HCT116 (cell line): ENCODE data around the gene GORASP1. TPM values are rescaled to one million over a fixed set of nuclear protein-coding genes. Genes with fewer than 3 reads are reported as not detected.

ENCODE experiments used
- ATAC-seq: fragments of 200-7000 bp; cut with Tn5 transposase; 2 replicates; pipeline ENCODE4 v1.9.1; 2020; ENCODE audit warnings: mild to moderate bottlenecking, moderate library complexity
- BruUV-seq: library from RNA; stranded (reverse); fragments of 400-500 nt; replicated peaks from 2 replicates; lab custom pipeline; 2021; lab: Mats Ljungman, UMichigan
- CTCF ChIA-PET: fragments of 300-600 bp; sonication (Branson Sonifier 250); formaldehyde crosslinking; loops from one replicate; lab custom pipeline; 2021; ENCODE audit warnings: antibody characterized with exemption; lab: Charles Lee
- POLR2A ChIA-PET: fragments of 300-600, 350-600 bp; sonication (Branson Sonifier 250); formaldehyde crosslinking; loops from one replicate; lab custom pipeline; 2021; ENCODE audit warnings: antibody characterized with exemption; lab: Charles Lee
- RAD21 ChIA-PET, 2 experiments: fragments of 300-600 bp; sonication (Branson Sonifier 250); formaldehyde crosslinking; loops; one replicate each; lab custom pipeline; 2023; ENCODE audit warnings: low total read pairs in 2 of 2; ENCODE audit not compliant: uncharacterized antibody in 2 of 2, unreplicated experiment in 2 of 2, low non-redundant PET in 1 of 2; lab: Charles Lee
- DNase-seq: peaks from one replicate; pipeline ENCODE4 v3.0.0-alpha.2; 2010; ENCODE audit warnings: low read depth, low spot score
- H2AFZ ChIP-seq: fragments of 200-600 bp; shearing (Covaris generic), sonication (generic); 2 replicates; pipeline ENCODE4 v1.6.1; 2017; ENCODE audit warnings: low read depth, mixed run types, mixed read lengths, antibody characterized with exemption, low read length; ENCODE audit not compliant: poor library complexity, severe bottlenecking
- H3K27ac ChIP-seq: 2 replicates; pipeline ENCODE4 v1.5.1; 2012; ENCODE audit warnings: low read depth, low read length
- H3K27me3 ChIP-seq: fragments of 200-600 bp; sonication (generic); 2 replicates; pipeline ENCODE4 v1.6.1; 2016; ENCODE audit warnings: mixed run types, low read length, mixed read lengths; ENCODE audit not compliant: insufficient read depth
- H3K36me3 ChIP-seq, 2 experiments: fragments of 200-500 bp in 1 of 2; fragments of 200-600 bp in 1 of 2; sonication (Bioruptor generic) in 1 of 2; sonication (generic) in 1 of 2; 2 replicates each; pipeline versions ENCODE4 v1.5.1 to v1.6.1; 2014 to 2016; ENCODE audit warnings: low read length in 2 of 2, inconsistent platforms in 1 of 2, mixed read lengths in 1 of 2, mixed run types in 1 of 2; ENCODE audit not compliant: insufficient read depth in 2 of 2, control insufficient read depth in 1 of 2
- H3K4me1 ChIP-seq, 2 experiments: fragments of 200-600 bp in 1 of 2; sonication (generic) in 1 of 2; 2 replicates each; pipeline versions ENCODE4 v1.5.1 to v1.6.1; 2012 to 2017; ENCODE audit warnings: low read length in 2 of 2, inconsistent platforms in 1 of 2, mild to moderate bottlenecking in 1 of 2, mixed read lengths in 1 of 2, mixed run types in 1 of 2, moderate library complexity in 1 of 2; ENCODE audit not compliant: insufficient read depth in 2 of 2, control insufficient read depth in 1 of 2
- H3K4me2 ChIP-seq: fragments of 200-600 bp; sonication (generic); 2 replicates; pipeline ENCODE4 v1.6.1; 2017; ENCODE audit warnings: mixed run types, low read length, mixed read lengths
- H3K4me3 ChIP-seq, 2 experiments: fragments of 200-600 bp in 1 of 2; sonication (generic) in 1 of 2; replicated peaks in 1 of 2; 2 replicates each; pipeline ENCODE4 v1.5.1; 2011 to 2016; ENCODE audit warnings: low read length in 2 of 2, control low read depth in 1 of 2, low read depth in 1 of 2, mild to moderate bottlenecking in 1 of 2, mixed read lengths in 1 of 2, mixed run types in 1 of 2
- H3K79me2 ChIP-seq: fragments of 200-600 bp; sonication (generic); 2 replicates; pipeline ENCODE4 v1.6.1; 2017; ENCODE audit warnings: mild to moderate bottlenecking, mixed run types, low read length, moderate library complexity, mixed read lengths; ENCODE audit not compliant: insufficient read depth
- H3K9ac ChIP-seq: fragments of 200-600 bp; sonication (generic); 2 replicates; pipeline ENCODE4 v1.6.1; 2016; ENCODE audit warnings: low read length, mixed read lengths
- H3K9me2 ChIP-seq: fragments of 200-600 bp; sonication (generic), shearing (Covaris generic); 2 replicates; pipeline ENCODE4 v1.6.1; 2017; ENCODE audit warnings: mixed run types, mild to moderate bottlenecking, moderate library complexity; ENCODE audit not compliant: insufficient read depth
- H3K9me3 ChIP-seq, 2 experiments: fragments of 200-500 bp in 1 of 2; fragments of 200-600 bp in 1 of 2; sonication (Bioruptor generic) in 1 of 2; sonication (generic) in 1 of 2; 2 replicates each; pipeline ENCODE4 v1.6.1; 2014 to 2017; ENCODE audit warnings: low read length in 2 of 2, mixed read lengths in 2 of 2, inconsistent platforms in 1 of 2, low read depth in 1 of 2, mild to moderate bottlenecking in 1 of 2, mixed run types in 1 of 2, moderate library complexity in 1 of 2; ENCODE audit not compliant: control insufficient read depth in 1 of 2, insufficient read depth in 1 of 2
- H4K20me1 ChIP-seq: fragments of 200-600 bp; sonication (generic), shearing (Covaris generic); 2 replicates; pipeline ENCODE4 v1.6.1; 2017; ENCODE audit warnings: mixed run types, mild to moderate bottlenecking, moderate library complexity; ENCODE audit not compliant: insufficient read depth
- ATF3 ChIP-seq: IDR thresholded peaks from 2 replicates; pipeline ENCODE4 v1.6.1; 2012
- CBX3 ChIP-seq: IDR thresholded peaks from 2 replicates; pipeline ENCODE4 v1.6.1; 2012; ENCODE audit warnings: low read depth
- CEBPB ChIP-seq: IDR thresholded peaks from 2 replicates; pipeline ENCODE4 v1.6.1; 2012; ENCODE audit warnings: low read depth
- ELF1 ChIP-seq: IDR thresholded peaks from 2 replicates; pipeline ENCODE4 v1.6.1; 2012; ENCODE audit warnings: low read depth, borderline replicate concordance
- EZH2 ChIP-seq: fragments of 200-600 bp; sonication (generic); IDR thresholded peaks from 2 replicates; pipeline ENCODE4 v1.6.1; 2017; ENCODE audit warnings: antibody characterized with exemption, mixed run types
- EZH2phosphoT487 ChIP-seq: fragments of 200-600 bp; IDR thresholded peaks from 2 replicates; pipeline ENCODE4 v1.6.1; 2018; ENCODE audit warnings: antibody characterized with exemption, borderline replicate concordance
- FOSL1 ChIP-seq: IDR thresholded peaks from 2 replicates; pipeline ENCODE4 v1.6.1; 2012; ENCODE audit warnings: low read depth
- JUND ChIP-seq: IDR thresholded peaks from 2 replicates; pipeline ENCODE4 v1.6.1; 2012
- POLR2A ChIP-seq: IDR thresholded peaks from 2 replicates; pipeline ENCODE4 v1.7.0; 2011; ENCODE audit warnings: borderline replicate concordance; ENCODE audit not compliant: insufficient read depth, insufficient read length; ENCODE audit errors: extremely low read depth
- RAD21 ChIP-seq: IDR thresholded peaks from 2 replicates; pipeline ENCODE4 v1.6.1; 2012; ENCODE audit warnings: low read depth, mild to moderate bottlenecking
- REST ChIP-seq: IDR thresholded peaks from 2 replicates; pipeline ENCODE4 v1.6.1; 2012; ENCODE audit warnings: low read depth
- SIN3A ChIP-seq: IDR thresholded peaks from 2 replicates; pipeline ENCODE4 v1.6.1; 2012; ENCODE audit warnings: low read depth
- SRF ChIP-seq: IDR thresholded peaks from 2 replicates; pipeline ENCODE4 v1.6.1; 2012; ENCODE audit warnings: low read depth
- TCF7L2 ChIP-seq: IDR thresholded peaks from 2 replicates; pipeline ENCODE4 v1.7.0; 2011; ENCODE audit warnings: borderline replicate concordance, inconsistent platforms; ENCODE audit not compliant: insufficient read depth, insufficient read length; ENCODE audit errors: extremely low read depth
- ZNF274 ChIP-seq: fragments of 200-500 bp; sonication (Bioruptor generic); IDR thresholded peaks from 2 replicates; pipeline ENCODE4 v1.6.1; 2014; ENCODE audit warnings: mild to moderate bottlenecking, low read depth, low read length, inconsistent platforms
- intact Hi-C: fragments of 100-400 bp; cut with micrococcal nuclease; formaldehyde crosslinking; loops from 2 replicates; pipeline ENCODE4 v1.10.0; 2022
- total RNA-seq: library from RNA; stranded (reverse); gene quantifications from one replicate; pipeline ENCODE4 v1.2.1, GENCODE V29; 2021; ENCODE audit not compliant: unreplicated experiment

The GORASP1 gene
- total RNA-seq, 1 experiment from 2014 or later = 38.8 TPM

- DNase-seq = no peak
- intact Hi-C loops = no loop called here
- ChIA-PET CTCF (no interaction called here), POLR2A (no interaction called here), RAD21 (no interaction called here)
- Histone ChIP-seq H3K4me1 (peaks cover 2% of the 10 kb centered on the region in 2 experiments), H3K27me3 (no peaks in the 10 kb centered on the region), H2AFZ (no peak overlapping the region)
- BruUV-seq = no TSS peak
- TF ChIP-seq SRF = no peak
- no peak for TF ChIP-seq JUND
- no peak for TF ChIP-seq ZNF274
- TF ChIP-seq ATF3 = no peak
- TF ChIP-seq POLR2A = no peak
- no peak for TF ChIP-seq RAD21
- no peak for TF ChIP-seq EZH2
- no peak for TF ChIP-seq CEBPB
- no peak for TF ChIP-seq TCF7L2
- TF ChIP-seq FOSL1 = no peak
- no peak for TF ChIP-seq SIN3A
- no peak for TF ChIP-seq CBX3
- TF ChIP-seq EZH2phosphoT487 = no peak
- no peak for TF ChIP-seq ELF1
- TF ChIP-seq REST = no peak
- TF ChIP-seq, all 23 proteins: peak for 0
- Histone ChIP-seq H3K9me3 (no peaks in the 10 kb centered on the region), H3K9me2 (no peaks in the 10 kb centered on the region), H4K20me1 (no peaks in the 10 kb centered on the region), H3K27ac (no peak overlapping the region), H3K79me2 (no peaks in the 10 kb centered on the region), H3K4me3 (no peak overlapping the region), H3K9ac (no peak overlapping the region), H3K36me3 (no peaks in the 10 kb centered on the region), H3K4me2 (no peak overlapping the region)
- no peak for ATAC-seq
These were observed 5.9 kb upstream of the GORASP1 start for GRCh38 chr3:39113291-39113690.
